K562 (cell line): ENCODE measurements around the gene TYMP. TPM values are rescaled to one million over a fixed set of nuclear protein-coding genes. Genes with fewer than 3 reads are reported as not detected.
A peak's percentile ranks its signal among the peaks of the same experiment; 100 is the strongest.

Experiments used
- ATF1 ChIP-seq, 2 experiments: fragments of 450-650 bp in 1 of 2; IDR thresholded peaks; 2 replicates each; pipeline ENCODE4 v1.6.1; 2016; ENCODE audit warnings: missing compliant biosample characterization in 1 of 2, missing genetic modification characterization in 1 of 2
- CBX1 ChIP-seq: sonication (generic); IDR thresholded peaks from 2 replicates; pipeline ENCODE4 v1.6.1; 2016; ENCODE audit warnings: antibody characterized with exemption, low read depth, mild to moderate bottlenecking
- CC2D1A ChIP-seq: fragments of 450-650 bp; IDR thresholded peaks from 2 replicates; pipeline ENCODE4 v1.6.1; 2017; ENCODE audit warnings: mild to moderate bottlenecking
- EHMT2 ChIP-seq: fragments of 450-650 bp; IDR thresholded peaks from 2 replicates; pipeline ENCODE4 v1.6.1; 2018; ENCODE audit warnings: antibody characterized with exemption
- MAZ ChIP-seq, 2 experiments: fragments of 450-650 bp in 1 of 2; sonication (generic) in 1 of 2; formaldehyde crosslinking; IDR thresholded peaks in 1 of 2; conservative IDR thresholded peaks in 1 of 2; 2 replicates each; pipeline versions ENCODE4 v1.4.0 to v1.5.0; 2020; ENCODE audit warnings: mild to moderate bottlenecking in 1 of 2, missing genetic modification reagents in 1 of 2
- NBN ChIP-seq: fragments of 450-650 bp; IDR thresholded peaks from 2 replicates; pipeline ENCODE4 v1.6.1; 2016; ENCODE audit warnings: low read depth, mild to moderate bottlenecking
- NR2C2 ChIP-seq, 2 experiments: fragments of 200-800 bp in 1 of 2; sonication (Bioruptor generic) in 1 of 2; sonication (generic) in 1 of 2; formaldehyde crosslinking in 1 of 2; IDR thresholded peaks; 2 replicates each; pipeline versions ENCODE4 v1.6.1 to v1.8.0; 2016 to 2022; ENCODE audit warnings: mild to moderate bottlenecking in 1 of 2, missing compliant biosample characterization in 1 of 2, missing genetic modification characterization in 1 of 2, missing genetic modification reagents in 1 of 2
- NRF1 ChIP-seq, 2 experiments: fragments of 450-650 bp; IDR thresholded peaks in 1 of 2; conservative IDR thresholded peaks in 1 of 2; 2 replicates each; pipeline ENCODE4 v1.6.1; 2014; ENCODE audit warnings: mild to moderate bottlenecking in 2 of 2
- RB1 ChIP-seq: fragments of 450-650 bp; IDR thresholded peaks from 2 replicates; pipeline ENCODE4 v1.6.1; 2017; ENCODE audit warnings: low read depth, mild to moderate bottlenecking
- SMC3 ChIP-seq: conservative IDR thresholded peaks from 2 replicates; pipeline ENCODE4 v1.6.1; 2011; ENCODE audit warnings: low read depth, low read length, improper control_type of control experiment; ENCODE audit not compliant: insufficient read depth
- SREBF2 ChIP-seq: sonication (generic); formaldehyde crosslinking; IDR thresholded peaks from 2 replicates; pipeline ENCODE4 v1.4.0; 2020; ENCODE audit warnings: mild to moderate bottlenecking, missing genetic modification reagents
- SRF ChIP-seq, 2 experiments: fragments of 250-450, 450-650 bp in 1 of 2; sonication (Bioruptor Pico) in 1 of 2; sonication (generic) in 1 of 2; formaldehyde crosslinking; IDR thresholded peaks; 2 replicates each; pipeline versions ENCODE4 v1.5.0 to v1.5.1; 2020 to 2022; ENCODE audit warnings: mild to moderate bottlenecking in 1 of 2, missing genetic modification reagents in 1 of 2
- TEAD2 ChIP-seq: fragments of 450-650 bp; IDR thresholded peaks from 2 replicates; pipeline ENCODE4 v1.6.1; 2016; ENCODE audit warnings: missing genetic modification characterization, control low read depth, missing compliant biosample characterization
- ZNF699 ChIP-seq: fragments of 250-450 bp; sonication (Bioruptor Pico); IDR thresholded peaks from 2 replicates; pipeline ENCODE4 v1.8.0; 2021; ENCODE audit warnings: mild to moderate bottlenecking, moderate library complexity; ENCODE audit not compliant: insufficient replicate concordance
- ZNF766 ChIP-seq: fragments of 200-800 bp; sonication (Bioruptor generic); conservative IDR thresholded peaks from 2 replicates; pipeline ENCODE4 v1.6.1; 2016; ENCODE audit warnings: missing genetic modification characterization, missing compliant biosample characterization
- polyA plus RNA-seq, 8 experiments: library from polyadenylated mRNA; depleted of rRNA in 4 of 8; stranded (reverse) in 5 of 8; unstranded in 3 of 8; fragments of >200 nt; fragmentation: Nextera tagmentation in 2 of 8; fragmentation: Illumina TruSeq in 1 of 8; extraction: Ambion mirVana in 2 of 8; extraction: Trizol in 1 of 8; gene quantifications; 2 replicates each; pipeline versions ENCODE4 v1.2.1 to v1.2.3, GENCODE V29; 2011 to 2014; ENCODE audit warnings: inconsistent platforms in 1 of 8, missing spikeins in 1 of 8
- total RNA-seq, 7 experiments: library from RNA; depleted of rRNA in 6 of 7; stranded (reverse); fragments of >200 nt in 6 of 7; fragmentation: Illumina TruSeq in 2 of 7; extraction: Trizol in 2 of 7; gene quantifications; 2 replicates each; pipeline versions ENCODE4 v1.2.1 to v1.2.3, GENCODE V29; 2011 to 2021; ENCODE audit warnings: low replicate concordance in 1 of 7
- TF ChIP-seq, protein P1 (sequence below): fragments of 450-650 bp; formaldehyde crosslinking; IDR thresholded peaks from 2 replicates; pipeline ENCODE4 v1.4.0; 2022; ENCODE audit warnings: missing genetic modification characterization
- TF ChIP-seq, protein P2 (sequence below): IDR thresholded peaks from 3 replicates; pipeline ENCODE4 v1.6.1; 2011; ENCODE audit warnings: borderline replicate concordance, mild to moderate bottlenecking, moderate library complexity; ENCODE audit not compliant: insufficient read length; ENCODE audit errors: extremely low read depth
- TF ChIP-seq, protein P3 (sequence below): fragments of 250-450 bp; sonication (Bioruptor Pico); IDR thresholded peaks from 2 replicates; pipeline ENCODE4 v1.5.1; 2021; ENCODE audit warnings: mild to moderate bottlenecking
- TF ChIP-seq, protein P4 (sequence below): fragments of 250-450 bp; sonication (Bioruptor Pico); IDR thresholded peaks from 2 replicates; pipeline ENCODE4 v1.4.0; 2020; ENCODE audit warnings: borderline replicate concordance

Gene TYMP
- total and polyA plus RNA-seq, 9 of the 15 experiments (the other 6 are each of a cell fraction or from before 2014, with no cell fraction given), result 0.03 to 4.0 (median 2.4) TPM; not detected in 4

DNA sequence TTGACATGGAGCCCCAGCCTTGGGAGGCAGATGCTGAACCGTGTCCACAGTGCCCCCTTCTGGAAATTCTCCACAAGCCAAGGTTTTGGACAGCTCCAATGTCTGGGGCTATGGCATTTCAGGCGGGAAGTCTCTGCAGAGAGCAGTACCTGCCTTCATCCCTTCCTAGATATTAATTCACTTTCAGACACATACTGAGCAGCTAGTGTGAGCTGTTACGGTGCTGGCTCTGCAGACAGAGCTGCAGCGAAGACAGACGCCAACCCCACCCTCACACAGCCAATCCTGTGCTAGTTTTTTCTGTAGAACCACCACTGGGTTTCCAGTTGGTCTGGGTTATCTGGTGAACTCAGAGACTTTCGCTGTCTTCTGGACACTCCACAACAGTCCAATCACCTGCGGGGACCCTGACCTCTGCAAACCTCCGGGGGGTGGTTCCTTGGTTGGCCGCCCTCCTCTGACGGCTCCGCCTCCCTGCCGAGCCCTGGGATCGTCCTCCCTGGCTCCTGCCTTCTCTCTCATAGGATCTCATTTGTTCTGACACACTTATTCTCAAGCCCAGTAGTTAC, 31.4 kb downstream of the TYMP start (continued):
- TF ChIP-seq SRF (CRISPR knock-in tag; IDR thresholded peaks at IDR 0.05), result peak in 1 of 2 experiments; percentile 59; a peak in 1 of 4 replicates
- peak; percentile 84 for TF ChIP-seq RB1
- TF ChIP-seq ZNF699 (CRISPR knock-in tag), result no peak
- TF ChIP-seq, protein P1, sequence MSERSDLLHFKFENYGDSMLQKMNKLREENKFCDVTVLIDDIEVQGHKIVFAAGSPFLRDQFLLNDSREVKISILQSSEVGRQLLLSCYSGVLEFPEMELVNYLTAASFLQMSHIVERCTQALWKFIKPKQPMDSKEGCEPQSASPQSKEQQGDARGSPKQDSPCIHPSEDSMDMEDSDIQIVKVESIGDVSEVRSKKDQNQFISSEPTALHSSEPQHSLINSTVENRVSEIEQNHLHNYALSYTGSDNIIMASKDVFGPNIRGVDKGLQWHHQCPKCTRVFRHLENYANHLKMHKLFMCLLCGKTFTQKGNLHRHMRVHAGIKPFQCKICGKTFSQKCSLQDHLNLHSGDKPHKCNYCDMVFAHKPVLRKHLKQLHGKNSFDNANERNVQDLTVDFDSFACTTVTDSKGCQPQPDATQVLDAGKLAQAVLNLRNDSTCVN (CRISPR knock-in tag), result no peak
- TF ChIP-seq CC2D1A, result no peak; the same call in 1 of the 2 replicates
- TF ChIP-seq, protein P2, sequence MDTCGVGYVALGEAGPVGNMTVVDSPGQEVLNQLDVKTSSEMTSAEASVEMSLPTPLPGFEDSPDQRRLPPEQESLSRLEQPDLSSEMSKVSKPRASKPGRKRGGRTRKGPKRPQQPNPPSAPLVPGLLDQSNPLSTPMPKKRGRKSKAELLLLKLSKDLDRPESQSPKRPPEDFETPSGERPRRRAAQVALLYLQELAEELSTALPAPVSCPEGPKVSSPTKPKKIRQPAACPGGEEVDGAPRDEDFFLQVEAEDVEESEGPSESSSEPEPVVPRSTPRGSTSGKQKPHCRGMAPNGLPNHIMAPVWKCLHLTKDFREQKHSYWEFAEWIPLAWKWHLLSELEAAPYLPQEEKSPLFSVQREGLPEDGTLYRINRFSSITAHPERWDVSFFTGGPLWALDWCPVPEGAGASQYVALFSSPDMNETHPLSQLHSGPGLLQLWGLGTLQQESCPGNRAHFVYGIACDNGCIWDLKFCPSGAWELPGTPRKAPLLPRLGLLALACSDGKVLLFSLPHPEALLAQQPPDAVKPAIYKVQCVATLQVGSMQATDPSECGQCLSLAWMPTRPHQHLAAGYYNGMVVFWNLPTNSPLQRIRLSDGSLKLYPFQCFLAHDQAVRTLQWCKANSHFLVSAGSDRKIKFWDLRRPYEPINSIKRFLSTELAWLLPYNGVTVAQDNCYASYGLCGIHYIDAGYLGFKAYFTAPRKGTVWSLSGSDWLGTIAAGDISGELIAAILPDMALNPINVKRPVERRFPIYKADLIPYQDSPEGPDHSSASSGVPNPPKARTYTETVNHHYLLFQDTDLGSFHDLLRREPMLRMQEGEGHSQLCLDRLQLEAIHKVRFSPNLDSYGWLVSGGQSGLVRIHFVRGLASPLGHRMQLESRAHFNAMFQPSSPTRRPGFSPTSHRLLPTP, result no peak
- no peak for TF ChIP-seq CBX1
- no peak for TF ChIP-seq ATF1 (CRISPR knock-in tag; IDR thresholded peaks at IDR 0.05)
- peak; percentile 26 for TF ChIP-seq ATF1 (tag; IDR thresholded peaks at IDR 0.05)
- no peak for TF ChIP-seq TEAD2 (tag)
- no peak for TF ChIP-seq SREBF2 (CRISPR knock-in tag)
- no peak for TF ChIP-seq NR2C2 (CRISPR knock-in tag; IDR thresholded peaks at IDR 0.05)
- peak; percentile 57 for TF ChIP-seq NR2C2 (tag; IDR thresholded peaks at IDR 0.05)
- TF ChIP-seq SMC3, result 0 out of 2 replicates have a peak, but pooled peaks have one; percentile 20
- 0 out of 4 replicates have a peak, but pooled peaks of 1 of the 2 experiments have one; percentile 25 for TF ChIP-seq MAZ (CRISPR knock-in tag; conservative IDR thresholded peaks at IDR 0.05 in 1 of 2, IDR thresholded peaks at IDR 0.05 in 1 of 2)
- TF ChIP-seq, protein P3, sequence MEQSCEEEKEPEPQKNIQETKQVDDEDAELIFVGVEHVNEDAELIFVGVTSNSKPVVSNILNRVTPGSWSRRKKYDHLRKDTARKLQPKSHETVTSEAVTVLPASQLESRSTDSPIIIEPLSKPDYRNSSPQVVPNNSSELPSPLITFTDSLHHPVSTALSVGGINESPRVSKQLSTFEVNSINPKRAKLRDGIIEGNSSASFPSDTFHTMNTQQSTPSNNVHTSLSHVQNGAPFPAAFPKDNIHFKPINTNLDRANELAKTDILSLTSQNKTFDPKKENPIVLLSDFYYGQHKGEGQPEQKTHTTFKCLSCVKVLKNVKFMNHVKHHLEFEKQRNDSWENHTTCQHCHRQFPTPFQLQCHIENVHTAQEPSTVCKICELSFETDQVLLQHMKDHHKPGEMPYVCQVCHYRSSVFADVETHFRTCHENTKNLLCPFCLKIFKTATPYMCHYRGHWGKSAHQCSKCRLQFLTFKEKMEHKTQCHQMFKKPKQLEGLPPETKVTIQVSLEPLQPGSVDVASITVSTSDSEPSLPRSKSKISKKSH (CRISPR knock-in tag), result no peak
- TF ChIP-seq NBN, result peak; percentile 44; the same call in 1 of the 2 replicates
- peak; percentile 90 for TF ChIP-seq EHMT2
- TF ChIP-seq ZNF766 (CRISPR knock-in tag), result no peak
- TF ChIP-seq NRF1 (conservative IDR thresholded peaks at IDR 0.05 in 1 of 2, IDR thresholded peaks at IDR 0.05 in 1 of 2), result peak; percentile 22 to 43; a peak in 2 of 4 replicates
- TF ChIP-seq, protein P4, sequence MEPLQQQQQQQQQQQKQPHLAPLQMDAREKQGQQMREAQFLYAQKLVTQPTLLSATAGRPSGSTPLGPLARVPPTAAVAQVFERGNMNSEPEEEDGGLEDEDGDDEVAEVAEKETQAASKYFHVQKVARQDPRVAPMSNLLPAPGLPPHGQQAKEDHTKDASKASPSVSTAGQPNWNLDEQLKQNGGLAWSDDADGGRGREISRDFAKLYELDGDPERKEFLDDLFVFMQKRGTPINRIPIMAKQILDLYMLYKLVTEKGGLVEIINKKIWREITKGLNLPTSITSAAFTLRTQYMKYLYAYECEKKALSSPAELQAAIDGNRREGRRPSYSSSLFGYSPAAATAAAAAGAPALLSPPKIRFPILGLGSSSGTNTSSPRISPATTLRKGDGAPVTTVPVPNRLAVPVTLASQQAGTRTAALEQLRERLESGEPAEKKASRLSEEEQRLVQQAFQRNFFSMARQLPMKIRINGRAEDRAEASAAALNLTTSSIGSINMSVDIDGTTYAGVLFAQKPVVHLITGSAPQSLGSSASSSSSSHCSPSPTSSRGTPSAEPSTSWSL (CRISPR knock-in tag), result no peak
